ENCODE data around the gene RIPOR3.

Gene RIPOR3

DNA sequence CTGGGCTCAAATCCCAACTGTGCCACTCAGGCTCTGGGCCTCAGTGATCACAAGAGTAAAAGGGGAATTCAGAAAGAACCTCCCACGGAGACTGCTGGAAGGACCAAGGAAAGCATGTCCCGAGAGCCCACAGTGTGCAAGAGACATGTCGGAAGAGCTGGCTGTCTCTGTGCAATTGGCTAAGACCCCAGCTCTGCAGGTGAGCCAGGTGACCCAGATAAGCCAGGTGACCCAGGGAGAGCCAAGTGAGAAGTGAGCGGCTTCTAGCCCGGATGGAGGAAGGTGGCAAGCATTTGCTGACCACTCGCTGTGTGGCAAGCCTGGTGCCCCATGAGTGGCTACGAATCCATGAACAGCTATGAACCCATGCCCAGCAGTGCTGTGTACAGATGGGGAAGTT is 59.1 kb downstream of the RIPOR3 start:
- Histone ChIP-seq H3K27me3 (ENCODE audit: low read length) (no peaks in the 10 kb centered on the region), H3K36me3 (ENCODE audit: low read length) (no peaks in the 10 kb centered on the region), H3F3A (ENCODE audit: insufficient read depth) (no peaks in the 10 kb centered on the region), H3K79me2 (ENCODE audit: insufficient read depth, low read length) (no peaks in the 10 kb centered on the region), H4K20me1 (ENCODE audit: low read depth, low read length) (no peaks in the 10 kb centered on the region), H3K9me3 (ENCODE audit: insufficient read depth, low read length) (no peaks in the 10 kb centered on the region), H2AFZ (ENCODE audit: low read depth, low read length, severe bottlenecking) (no peak overlapping the region), H3K4me2 (ENCODE audit: low read depth, low read length, poor library complexity, severe bottlenecking) (no peak overlapping the region), H3K27ac (ENCODE audit: low read depth, low read length) (no peak overlapping the region), H3K4me3 (ENCODE audit: insufficient read depth, low read length, poor library complexity, severe bottlenecking) (no peak overlapping the region), H3K9ac (ENCODE audit: low read length) (no peak overlapping the region), H3K9me2 (replicated peaks; ENCODE audit: insufficient read depth, low read length) (no peaks in the 10 kb centered on the region)
- no peak for TF ChIP-seq EZH2phosphoT487 (conservative IDR thresholded peaks at IDR 0.05; ENCODE audit: low read length)
- TF ChIP-seq, protein P1, sequence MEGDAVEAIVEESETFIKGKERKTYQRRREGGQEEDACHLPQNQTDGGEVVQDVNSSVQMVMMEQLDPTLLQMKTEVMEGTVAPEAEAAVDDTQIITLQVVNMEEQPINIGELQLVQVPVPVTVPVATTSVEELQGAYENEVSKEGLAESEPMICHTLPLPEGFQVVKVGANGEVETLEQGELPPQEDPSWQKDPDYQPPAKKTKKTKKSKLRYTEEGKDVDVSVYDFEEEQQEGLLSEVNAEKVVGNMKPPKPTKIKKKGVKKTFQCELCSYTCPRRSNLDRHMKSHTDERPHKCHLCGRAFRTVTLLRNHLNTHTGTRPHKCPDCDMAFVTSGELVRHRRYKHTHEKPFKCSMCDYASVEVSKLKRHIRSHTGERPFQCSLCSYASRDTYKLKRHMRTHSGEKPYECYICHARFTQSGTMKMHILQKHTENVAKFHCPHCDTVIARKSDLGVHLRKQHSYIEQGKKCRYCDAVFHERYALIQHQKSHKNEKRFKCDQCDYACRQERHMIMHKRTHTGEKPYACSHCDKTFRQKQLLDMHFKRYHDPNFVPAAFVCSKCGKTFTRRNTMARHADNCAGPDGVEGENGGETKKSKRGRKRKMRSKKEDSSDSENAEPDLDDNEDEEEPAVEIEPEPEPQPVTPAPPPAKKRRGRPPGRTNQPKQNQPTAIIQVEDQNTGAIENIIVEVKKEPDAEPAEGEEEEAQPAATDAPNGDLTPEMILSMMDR (IDR thresholded peaks at IDR 0.05; ENCODE audit: insufficient read depth, low read length, poor library complexity, severe bottlenecking), result no peak

DNA sequence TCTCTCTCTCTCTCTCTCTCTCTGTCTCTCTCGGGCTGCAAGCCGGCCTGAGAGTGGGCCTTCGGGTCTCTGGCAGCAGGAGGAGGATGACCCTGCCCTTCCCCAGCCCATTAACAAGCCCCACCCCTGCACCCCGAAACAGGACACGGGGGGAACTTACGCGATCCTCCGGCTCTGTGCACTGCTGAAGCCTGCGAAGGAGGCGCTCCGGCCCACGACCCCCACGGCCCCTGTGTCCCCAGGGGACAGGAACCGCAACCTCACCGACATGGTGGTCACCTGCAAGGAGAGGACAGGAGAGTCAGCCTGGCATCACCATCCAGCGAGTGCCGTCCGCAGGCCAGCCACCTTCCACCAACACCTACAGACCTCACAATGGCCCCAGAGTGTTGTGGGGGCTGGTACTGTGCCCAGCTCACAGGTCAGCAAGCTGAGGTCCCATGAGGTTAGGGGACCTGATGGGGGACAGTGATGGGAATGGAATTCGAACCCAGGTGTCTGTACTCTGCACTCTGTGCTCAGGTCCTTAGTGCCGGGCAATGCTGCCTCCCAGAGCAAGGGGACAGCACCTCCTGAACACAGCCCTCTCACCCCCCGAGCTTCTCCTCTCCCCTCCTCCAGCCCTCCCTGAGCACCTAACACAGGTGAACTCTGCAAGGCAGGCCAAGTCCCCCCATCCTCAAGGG is 60.6 kb downstream of the RIPOR3 start:
- H3K9me3 ChIP-seq (ENCODE audit: insufficient read depth, low read length), result no peaks in the 10 kb centered on the region

DNA sequence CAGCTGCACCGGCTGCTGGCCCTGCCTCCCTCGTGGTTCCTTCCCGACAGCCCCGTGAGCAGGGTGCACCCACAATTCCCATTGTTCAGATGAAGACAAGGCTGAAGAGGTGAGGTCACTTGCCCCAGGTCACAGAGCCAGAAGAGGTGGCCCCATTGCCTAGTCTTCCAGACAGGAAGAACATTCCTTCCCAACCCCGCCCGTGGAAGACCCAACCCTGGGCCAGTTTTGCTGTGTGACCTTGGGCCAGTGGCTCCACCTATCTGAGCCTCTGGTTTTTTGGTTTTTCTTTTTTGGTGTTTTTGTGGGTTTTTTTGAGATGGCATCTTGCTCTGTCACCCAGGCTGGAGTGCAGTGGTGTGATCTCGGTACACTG is 61.7 kb downstream of the RIPOR3 start:
- no peak overlapping the region for H3K4me2 ChIP-seq (ENCODE audit: low read depth, low read length, poor library complexity, severe bottlenecking)
- H3K9me3 ChIP-seq (ENCODE audit: insufficient read depth, low read length), result no peaks in the 10 kb centered on the region
- no peaks in the 10 kb centered on the region for H3K9me2 ChIP-seq (replicated peaks; ENCODE audit: insufficient read depth, low read length)
- H2AFZ ChIP-seq (ENCODE audit: low read depth, low read length, severe bottlenecking), result no peak overlapping the region
- TF ChIP-seq, protein P1 (IDR thresholded peaks at IDR 0.05; ENCODE audit: insufficient read depth, low read length, poor library complexity, severe bottlenecking), result no peak
- TF ChIP-seq EZH2phosphoT487 (conservative IDR thresholded peaks at IDR 0.05; ENCODE audit: low read length), result no peak
- H4K20me1 ChIP-seq (ENCODE audit: low read depth, low read length), result no peaks in the 10 kb centered on the region
- no peaks in the 10 kb centered on the region for H3K79me2 ChIP-seq (ENCODE audit: insufficient read depth, low read length)
- no peaks in the 10 kb centered on the region for H3K27me3 ChIP-seq (ENCODE audit: low read length)
- H3K27ac ChIP-seq (ENCODE audit: low read depth, low read length), result no peak overlapping the region
- no peak overlapping the region for H3K9ac ChIP-seq (ENCODE audit: low read length)
- H3F3A ChIP-seq (ENCODE audit: insufficient read depth), result no peaks in the 10 kb centered on the region
- H3K36me3 ChIP-seq (ENCODE audit: low read length), result no peaks in the 10 kb centered on the region
- no peak overlapping the region for H3K4me3 ChIP-seq (ENCODE audit: insufficient read depth, low read length, poor library complexity, severe bottlenecking)

More for the DNA sequence above, 60.6 kb downstream of the RIPOR3 start:
- Histone ChIP-seq H3F3A (ENCODE audit: insufficient read depth) (no peaks in the 10 kb centered on the region), H3K9me2 (replicated peaks; ENCODE audit: insufficient read depth, low read length) (no peaks in the 10 kb centered on the region), H3K27me3 (ENCODE audit: low read length) (no peaks in the 10 kb centered on the region), H3K4me2 (ENCODE audit: low read depth, low read length, poor library complexity, severe bottlenecking) (no peak overlapping the region), H2AFZ (ENCODE audit: low read depth, low read length, severe bottlenecking) (no peak overlapping the region), H3K36me3 (ENCODE audit: low read length) (no peaks in the 10 kb centered on the region), H3K4me3 (ENCODE audit: insufficient read depth, low read length, poor library complexity, severe bottlenecking) (no peak overlapping the region), H3K27ac (ENCODE audit: low read depth, low read length) (no peak overlapping the region), H3K9ac (ENCODE audit: low read length) (no peak overlapping the region), H4K20me1 (ENCODE audit: low read depth, low read length) (no peaks in the 10 kb centered on the region), H3K79me2 (ENCODE audit: insufficient read depth, low read length) (no peaks in the 10 kb centered on the region)
- TF ChIP-seq, protein P1 (IDR thresholded peaks at IDR 0.05; ENCODE audit: insufficient read depth, low read length, poor library complexity, severe bottlenecking), result no peak
- no peak for TF ChIP-seq EZH2phosphoT487 (conservative IDR thresholded peaks at IDR 0.05; ENCODE audit: low read length)
